ENCODE results near the gene PHYKPL. TPM values are rescaled to one million over a fixed set of nuclear protein-coding genes. Genes with fewer than 3 reads are reported as not detected.

The PHYKPL gene
- total RNA-seq, 1 experiment from 2014 or later: 43.9 TPM

- H3K4me1 ChIP-seq (ENCODE audit: insufficient read depth, low read length, poor library complexity, severe bottlenecking): no peaks in the 10 kb centered on the region
- H3K9me3 ChIP-seq (ENCODE audit: low read depth, low read length, poor library complexity, severe bottlenecking): no peaks in the 10 kb centered on the region
- no peak overlapping the region for H3K27ac ChIP-seq (ENCODE audit: low read depth, low read length, poor library complexity, severe bottlenecking)
- no TSS peak for BruUV-seq (replicated peaks)
- CTCF ChIA-PET: no interaction called here
- no peak overlapping the region for H3K4me3 ChIP-seq (ENCODE audit: low read depth, low read length, poor library complexity, severe bottlenecking)
- peaks cover 9% of the 10 kb centered on the region for H3K36me3 ChIP-seq (ENCODE audit: insufficient read depth, low read length, poor library complexity, severe bottlenecking)
- POLR2A ChIA-PET (ENCODE audit: low non-redundant PET): no interaction called here
- no peaks in the 10 kb centered on the region for H3K27me3 ChIP-seq (replicated peaks; ENCODE audit: insufficient read depth, low read depth, low read length, poor library complexity)
- no peak for DNase-seq (ENCODE audit: low spot score)
- TF ChIP-seq EZH2 (IDR thresholded peaks at IDR 0.05; ENCODE audit: borderline replicate concordance, low read depth, low read length, poor library complexity, severe bottlenecking) (no peak), CTCF (conservative IDR thresholded peaks at IDR 0.05; ENCODE audit: low read depth, low read length) (no peak)
- intact Hi-C loops (cut with micrococcal nuclease; ENCODE audit: unreplicated experiment): no loop called here
Measured at GRCh38 chr5:178225174-178225573, 7.4 kb downstream of the PHYKPL start.

- no peaks in the 10 kb centered on the region for H3K4me1 ChIP-seq (ENCODE audit: insufficient read depth, low read length, poor library complexity, severe bottlenecking)
- intact Hi-C loops (cut with micrococcal nuclease; ENCODE audit: unreplicated experiment): no loop called here
- BruUV-seq (replicated peaks): no TSS peak
- H3K4me3 ChIP-seq (ENCODE audit: low read depth, low read length, poor library complexity, severe bottlenecking): no peak overlapping the region
- ChIA-PET CTCF (no interaction called here), POLR2A (ENCODE audit: low non-redundant PET) (interaction anchor here (1.0 kb wide), 1 partner anchor 149 kb away, joined by 4 read pairs; no protein-coding TSS in a partner anchor)
- no peaks in the 10 kb centered on the region for H3K9me3 ChIP-seq (ENCODE audit: low read depth, low read length, poor library complexity, severe bottlenecking)
- H3K36me3 ChIP-seq (ENCODE audit: insufficient read depth, low read length, poor library complexity, severe bottlenecking): peaks cover under 1% of the 10 kb centered on the region
- DNase-seq (ENCODE audit: low spot score): no peak
- no peaks in the 10 kb centered on the region for H3K27me3 ChIP-seq (replicated peaks; ENCODE audit: insufficient read depth, low read depth, low read length, poor library complexity)
- TF ChIP-seq CTCF (conservative IDR thresholded peaks at IDR 0.05; ENCODE audit: low read depth, low read length) (no peak), EZH2 (IDR thresholded peaks at IDR 0.05; ENCODE audit: borderline replicate concordance, low read depth, low read length, poor library complexity, severe bottlenecking) (no peak)
- H3K27ac ChIP-seq (ENCODE audit: low read depth, low read length, poor library complexity, severe bottlenecking): no peak overlapping the region
Measured at GRCh38 chr5:178224403-178224802, 8.2 kb downstream of the PHYKPL start.

- H3K27me3 ChIP-seq (replicated peaks; ENCODE audit: insufficient read depth, low read depth, low read length, poor library complexity): no peaks in the 10 kb centered on the region
- no peaks in the 10 kb centered on the region for H3K9me3 ChIP-seq (ENCODE audit: low read depth, low read length, poor library complexity, severe bottlenecking)
- intact Hi-C loops (cut with micrococcal nuclease; ENCODE audit: unreplicated experiment): no loop called here
- H3K36me3 ChIP-seq (ENCODE audit: insufficient read depth, low read length, poor library complexity, severe bottlenecking): no peaks in the 10 kb centered on the region
- no TSS peak for BruUV-seq (replicated peaks)
- no peak for DNase-seq (ENCODE audit: low spot score)
- ChIA-PET POLR2A (ENCODE audit: low non-redundant PET) (interaction anchor here (1.0 kb wide), 1 partner anchor 148 kb away, joined by 4 read pairs; no protein-coding TSS in a partner anchor), CTCF (no interaction called here)
- H3K27ac ChIP-seq (ENCODE audit: low read depth, low read length, poor library complexity, severe bottlenecking): no peak overlapping the region
- no peak overlapping the region for H3K4me3 ChIP-seq (ENCODE audit: low read depth, low read length, poor library complexity, severe bottlenecking)
- TF ChIP-seq CTCF (conservative IDR thresholded peaks at IDR 0.05; ENCODE audit: low read depth, low read length) (no peak), EZH2 (IDR thresholded peaks at IDR 0.05; ENCODE audit: borderline replicate concordance, low read depth, low read length, poor library complexity, severe bottlenecking) (no peak)
- no peaks in the 10 kb centered on the region for H3K4me1 ChIP-seq (ENCODE audit: insufficient read depth, low read length, poor library complexity, severe bottlenecking)
Measured at GRCh38 chr5:178223828-178224335, 8.7 kb downstream of the PHYKPL start.
